ENCODE data around the gene SLC39A9. TPM values are rescaled to one million over a fixed set of nuclear protein-coding genes. Genes with fewer than 3 reads are reported as not detected.

Gene SLC39A9
- total RNA-seq, 1 donor from 2014 or later, result 17.2 TPM

- no peak for TF ChIP-seq CTCF (IDR thresholded peaks at IDR 0.05; ENCODE audit: borderline replicate concordance)
- Histone ChIP-seq H3K4me3 (no peak overlapping the region), H3K36me3 (peaks cover 2% of the 10 kb centered on the region), H3K27me3 (ENCODE audit: low read depth) (no peaks in the 10 kb centered on the region), H3K27ac (replicated peaks) (no peak overlapping the region), H3K9me3 (replicated peaks) (peaks cover 2% of the 10 kb centered on the region), H3K4me1 (no peaks in the 10 kb centered on the region)
- intact Hi-C loops (cut with micrococcal nuclease), result no loop called here
- DNase-seq, result no peak
Measured at GRCh38 chr14:69370061-69370460, 28.4 kb upstream of the SLC39A9 start.

DNA sequence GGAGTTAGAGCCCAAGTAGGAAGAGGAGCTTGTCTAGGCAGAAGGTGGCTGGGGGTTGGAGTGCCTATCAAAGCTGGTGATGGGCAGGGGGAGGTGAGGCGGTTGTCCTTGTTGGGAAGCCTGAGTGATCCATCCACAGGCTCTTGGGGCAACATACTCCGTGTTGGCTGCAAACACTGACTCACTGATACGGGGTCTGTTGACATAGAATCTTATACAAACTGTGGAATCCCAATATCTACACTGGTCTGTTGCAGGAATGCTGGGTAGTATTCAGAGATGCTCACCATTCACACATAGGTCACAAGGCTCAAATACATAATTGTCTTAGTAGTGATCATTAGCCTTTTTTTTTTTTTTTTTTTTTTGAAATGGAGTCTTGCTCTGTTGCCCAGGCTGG lies 26.3 kb upstream of the SLC39A9 start:
- H3K27ac ChIP-seq (replicated peaks), result no peak overlapping the region
- H3K4me3 ChIP-seq, result no peak overlapping the region
- H3K27me3 ChIP-seq (ENCODE audit: low read depth), result no peaks in the 10 kb centered on the region
- intact Hi-C loops (cut with micrococcal nuclease), result no loop called here
- no peak for TF ChIP-seq CTCF (IDR thresholded peaks at IDR 0.05; ENCODE audit: borderline replicate concordance)
- peaks cover 6% of the 10 kb centered on the region for H3K9me3 ChIP-seq (replicated peaks)
- peaks cover 23% of the 10 kb centered on the region for H3K36me3 ChIP-seq
- DNase-seq, result no peak
- no peaks in the 10 kb centered on the region for H3K4me1 ChIP-seq

GRCh38 chr14:69373104-69373503 lies 25.4 kb upstream of the SLC39A9 start:
- H3K9me3 ChIP-seq (replicated peaks), result peaks cover 6% of the 10 kb centered on the region

GRCh38 chr14:69374235-69374634 lies 24.3 kb upstream of the SLC39A9 start:
- Histone ChIP-seq H3K36me3 (peaks cover 32% of the 10 kb centered on the region), H3K4me3 (no peak overlapping the region), H3K9me3 (replicated peaks) (peaks cover 6% of the 10 kb centered on the region), H3K27me3 (ENCODE audit: low read depth) (no peaks in the 10 kb centered on the region), H3K4me1 (no peaks in the 10 kb centered on the region), H3K27ac (replicated peaks) (no peak overlapping the region)
- no peak for DNase-seq
- no peak for TF ChIP-seq CTCF (IDR thresholded peaks at IDR 0.05; ENCODE audit: borderline replicate concordance)
- intact Hi-C loops (cut with micrococcal nuclease), result no loop called here

More at GRCh38 chr14:69373104-69373503, 25.4 kb upstream of the SLC39A9 start:
- Histone ChIP-seq H3K27ac (replicated peaks) (no peak overlapping the region), H3K4me3 (no peak overlapping the region), H3K4me1 (no peaks in the 10 kb centered on the region), H3K36me3 (peaks cover 26% of the 10 kb centered on the region), H3K27me3 (ENCODE audit: low read depth) (no peaks in the 10 kb centered on the region)
- intact Hi-C loops (cut with micrococcal nuclease), result no loop called here
- no peak for DNase-seq
- TF ChIP-seq CTCF (IDR thresholded peaks at IDR 0.05; ENCODE audit: borderline replicate concordance), result no peak

GRCh38 chr14:69375182-69375581 lies 23.3 kb upstream of the SLC39A9 start:
- H3K4me3 ChIP-seq, result no peak overlapping the region
- H3K9me3 ChIP-seq (replicated peaks), result peaks cover 6% of the 10 kb centered on the region
- H3K36me3 ChIP-seq, result peaks cover 41% of the 10 kb centered on the region
- TF ChIP-seq CTCF (IDR thresholded peaks at IDR 0.05; ENCODE audit: borderline replicate concordance), result no peak
- H3K4me1 ChIP-seq, result no peaks in the 10 kb centered on the region
- H3K27me3 ChIP-seq (ENCODE audit: low read depth), result no peaks in the 10 kb centered on the region
- no peak for DNase-seq
- intact Hi-C loops (cut with micrococcal nuclease), result no loop called here
- H3K27ac ChIP-seq (replicated peaks), result no peak overlapping the region

DNA sequence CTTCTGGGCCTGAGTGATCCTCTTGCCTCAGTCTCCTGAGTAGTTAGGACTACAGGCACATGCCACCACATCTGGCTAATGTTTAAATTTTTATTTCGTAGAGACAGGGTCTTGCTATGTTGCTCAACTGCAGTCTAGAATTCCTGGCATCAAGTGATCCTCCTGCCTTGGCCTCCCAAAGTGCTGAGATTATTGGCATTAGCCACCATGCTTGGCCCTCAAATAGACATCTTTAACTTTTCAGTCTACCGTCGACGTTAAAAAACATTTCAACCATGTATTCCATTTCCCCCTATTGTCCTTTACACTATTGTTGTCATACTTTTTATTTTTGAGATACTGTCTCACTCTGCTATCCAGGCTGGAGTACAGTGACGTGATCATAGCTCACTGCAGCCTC lies 22.8 kb upstream of the SLC39A9 start:
- H3K9me3 ChIP-seq (replicated peaks), result peaks cover 6% of the 10 kb centered on the region
- no peak overlapping the region for H3K4me3 ChIP-seq
- H3K36me3 ChIP-seq, result peaks cover 45% of the 10 kb centered on the region
- no peaks in the 10 kb centered on the region for H3K27me3 ChIP-seq (ENCODE audit: low read depth)
- H3K27ac ChIP-seq (replicated peaks), result no peak overlapping the region
- TF ChIP-seq CTCF (IDR thresholded peaks at IDR 0.05; ENCODE audit: borderline replicate concordance), result no peak
- peaks cover 3% of the 10 kb centered on the region for H3K4me1 ChIP-seq
- DNase-seq, result no peak
- intact Hi-C loops (cut with micrococcal nuclease), result no loop called here
